ENCODE measurements around the gene TMTC3.
A peak's percentile ranks its signal among the peaks of the same experiment; 100 is the strongest.
"Not testable (repeated sequence)": the region's sequence is repeated elsewhere in the genome, so short reads cannot be mapped to it uniquely, and the experiment has no call there.

TMTC3 gene

DNA sequence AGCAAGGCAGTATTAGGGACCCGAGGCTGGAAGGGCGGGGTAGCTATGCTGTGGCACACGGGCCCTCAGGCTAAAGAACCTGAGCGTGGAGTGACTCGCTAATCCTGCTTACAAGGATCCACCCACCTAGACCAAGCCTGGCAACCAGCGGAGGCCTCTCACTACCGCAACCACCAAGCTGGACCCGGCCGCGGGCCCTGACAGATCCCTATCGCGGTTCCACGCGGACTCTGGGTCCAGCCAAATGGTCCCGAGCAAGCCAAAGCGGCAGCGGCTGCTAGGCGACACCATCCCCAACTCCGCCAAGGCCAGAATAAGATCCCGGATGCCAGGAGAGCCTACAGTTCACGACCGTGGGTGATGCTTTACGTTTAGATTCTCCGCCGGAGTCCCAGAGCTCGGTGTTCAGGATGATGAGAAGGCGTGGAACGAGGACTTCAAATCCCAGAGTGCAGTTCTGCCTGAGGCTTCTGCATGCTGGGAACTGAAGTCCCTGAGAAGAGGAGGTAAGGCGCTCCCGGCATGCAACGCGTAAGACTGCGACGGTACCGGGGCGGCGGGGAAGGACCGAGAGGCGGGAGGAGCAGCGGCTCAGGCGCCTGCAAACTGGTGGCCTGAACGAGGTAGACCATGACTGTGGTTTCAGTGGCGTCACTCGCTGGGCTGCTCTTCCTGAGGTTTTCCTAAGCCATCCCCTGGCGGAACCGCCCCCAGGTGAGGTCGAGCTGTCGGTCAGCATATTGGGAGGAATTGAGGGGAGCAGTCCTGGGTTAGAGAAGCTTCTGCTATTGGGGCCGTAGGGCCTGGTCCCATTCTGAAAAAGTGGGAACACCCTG is at the start of gene TMTC3, which contains the start of gene CEP290:
Gene TMTC3, plus strand, starts transcription at position 534 of the 836 bp plus-strand sequence. CDS start 6,009 bp downstream, outside the sequence.
Gene CEP290, minus strand, starts transcription at position 315 of the 836 bp plus-strand sequence. CDS start 781 bp downstream, outside the sequence.
- DNase-seq (ENCODE audit: low spot score): peak; percentile 89

DNA sequence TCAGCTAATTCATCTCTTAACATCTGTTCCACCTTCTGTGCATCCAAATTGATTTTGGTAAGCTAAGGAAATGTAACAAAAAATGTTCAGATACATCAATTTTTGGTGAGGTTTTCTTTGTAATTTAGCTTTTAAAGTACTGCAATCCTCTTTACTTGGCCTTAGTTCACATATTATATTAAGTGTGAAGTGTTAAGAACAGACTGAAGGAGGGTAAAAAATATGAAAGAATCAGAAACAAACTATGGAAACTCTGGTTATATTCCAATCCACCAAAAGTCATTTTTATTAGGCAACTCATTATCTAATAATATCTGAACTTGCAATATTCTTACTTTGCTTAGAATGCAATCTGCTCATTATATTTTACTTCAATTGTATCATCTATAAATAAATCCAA is 49.3 kb upstream of the TMTC3 start:
- DNase-seq (ENCODE audit: low spot score): no peak

DNA sequence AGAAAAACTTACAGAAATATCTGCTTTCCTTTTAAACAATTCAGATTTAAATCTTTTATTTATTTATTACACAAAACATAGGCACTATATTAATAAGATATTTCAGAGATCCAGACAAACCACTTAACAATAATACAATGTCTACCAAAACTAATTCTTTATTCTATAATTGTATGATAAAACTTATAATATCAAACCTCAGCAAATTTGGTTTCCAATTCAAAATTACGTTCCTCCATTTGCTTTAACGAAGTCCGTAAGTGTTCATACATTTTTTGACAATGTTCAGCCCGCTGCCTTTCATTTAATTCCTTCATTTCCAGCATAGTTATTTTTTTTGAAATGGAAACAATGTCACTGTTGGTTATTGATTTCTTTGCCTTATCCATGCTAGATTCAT is 48.5 kb upstream of the TMTC3 start:
- DNase-seq (ENCODE audit: low spot score): no peak

DNA sequence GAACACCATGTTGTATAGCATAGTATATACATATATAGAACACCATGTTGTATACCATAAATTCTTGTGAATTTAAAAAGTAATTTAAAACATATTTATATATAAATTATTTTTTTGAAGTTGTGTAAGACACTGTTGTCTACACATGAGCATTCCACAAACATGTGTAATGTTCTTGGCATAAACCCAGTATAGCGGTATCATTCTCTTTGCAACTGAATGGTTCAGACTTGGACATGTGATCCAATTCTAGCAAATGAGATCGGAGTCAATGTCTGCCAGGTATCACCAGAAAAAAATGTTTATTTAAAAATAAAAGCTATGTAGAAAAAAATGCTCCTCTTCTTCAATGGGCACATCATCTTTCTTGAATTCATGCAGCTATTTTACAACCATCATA is 34.1 kb upstream of the TMTC3 start:
- no peak for DNase-seq (ENCODE audit: low spot score)

DNA sequence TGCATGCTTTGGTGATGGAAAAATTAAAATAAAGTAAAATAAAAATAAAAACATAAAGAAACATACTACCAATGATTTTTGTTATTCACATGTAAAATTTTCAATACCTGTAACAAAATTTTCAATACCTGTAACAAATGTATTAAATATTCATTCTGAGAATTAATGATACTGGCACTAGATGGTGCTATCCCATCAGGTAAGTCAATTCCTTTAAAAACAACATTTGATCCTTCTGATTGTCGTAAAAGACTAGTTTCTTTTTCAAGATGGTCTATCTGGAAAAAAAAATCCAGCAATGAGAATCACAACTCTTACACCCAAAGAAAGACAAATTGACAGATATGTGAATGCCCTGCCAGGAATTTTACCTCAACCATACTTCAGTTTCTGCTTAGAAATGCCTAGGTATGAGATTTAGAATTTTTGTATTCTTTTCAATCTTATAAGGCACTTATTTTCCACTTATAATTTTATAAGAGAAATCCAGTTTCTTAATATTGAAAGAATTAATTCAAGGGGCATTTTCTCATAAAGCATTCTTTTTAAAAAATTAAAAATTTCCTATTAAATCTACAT is 30.9 kb upstream of the TMTC3 start:
- peak; percentile 11 for DNase-seq (ENCODE audit: low spot score)

DNA sequence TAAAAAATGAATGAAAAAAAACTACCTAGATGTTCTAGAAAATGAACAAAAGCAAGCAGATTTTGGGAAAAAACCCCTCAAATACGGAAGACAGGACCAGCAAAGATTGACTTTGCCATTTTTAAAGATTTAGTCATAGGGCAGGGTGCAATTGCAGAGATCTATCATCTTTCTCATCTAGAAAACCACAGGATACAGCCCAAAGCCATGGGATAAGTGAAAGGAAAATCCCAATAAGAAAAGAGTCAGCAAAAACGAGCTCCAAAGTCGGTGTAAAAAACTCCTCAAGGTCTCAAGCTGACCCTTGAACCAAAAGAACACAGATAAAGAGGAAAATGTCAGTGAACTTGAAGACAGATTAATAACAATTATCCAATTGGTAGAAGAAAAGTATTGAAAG is 28.2 kb upstream of the TMTC3 start:
- DNase-seq (ENCODE audit: low spot score): no peak

DNA sequence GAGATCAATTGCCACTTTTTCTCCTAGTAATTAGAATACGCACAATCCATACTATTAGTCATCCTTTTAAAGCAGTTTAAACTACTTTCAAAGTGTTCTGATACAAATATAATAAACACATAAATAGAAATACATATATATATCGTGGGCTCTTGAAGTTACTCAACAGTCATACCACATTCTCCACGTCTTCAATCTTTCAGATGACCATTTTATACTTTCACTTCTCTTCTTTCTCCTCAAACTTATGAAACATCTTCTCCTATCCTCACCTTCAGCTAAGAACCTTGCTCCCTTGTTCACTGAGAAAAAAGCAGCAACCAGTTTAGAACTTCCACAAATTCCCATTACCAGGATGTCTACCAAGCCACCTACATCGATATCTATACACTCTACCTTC is 19.4 kb upstream of the TMTC3 start:
- DNase-seq (ENCODE audit: low spot score): no peak

DNA sequence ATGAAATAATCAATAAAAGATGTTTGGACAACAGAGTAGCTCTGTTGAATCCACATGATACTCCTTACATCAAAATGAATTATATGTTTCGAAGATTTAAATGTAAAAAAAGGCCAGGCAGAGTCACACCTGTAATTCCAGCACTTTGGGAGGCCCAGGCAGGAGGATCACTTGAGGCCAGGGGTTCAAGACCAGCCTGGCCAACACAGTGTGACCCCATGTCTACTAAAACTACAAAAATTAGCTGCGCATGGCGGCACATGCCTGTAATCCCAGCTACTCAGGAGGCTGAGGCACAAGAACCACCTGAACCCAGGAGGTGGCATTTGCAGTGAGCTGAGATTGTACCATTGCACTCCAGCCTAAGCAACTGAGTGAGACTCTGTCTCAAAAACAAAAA is 15.0 kb upstream of the TMTC3 start:
- no peak for DNase-seq (ENCODE audit: low spot score)

DNA sequence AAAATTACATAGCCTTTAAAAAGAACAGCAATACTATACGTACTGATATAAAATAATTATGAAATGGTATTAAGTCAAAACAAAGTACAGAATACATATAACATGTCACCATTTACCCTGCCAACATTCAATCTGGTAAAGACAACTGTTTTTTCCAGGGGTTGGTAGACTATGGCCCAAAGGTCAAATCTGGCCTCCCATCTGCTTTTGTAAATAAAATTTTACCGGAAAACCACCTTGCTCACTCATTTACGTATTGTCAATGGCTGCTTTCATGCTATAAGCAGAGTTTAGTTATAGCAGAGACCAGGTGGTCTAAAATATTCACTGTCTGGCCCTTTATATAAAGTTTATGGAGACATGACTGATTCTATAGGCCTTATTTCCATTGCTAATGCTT is 14.3 kb upstream of the TMTC3 start:
- DNase-seq (ENCODE audit: low spot score): no peak

DNA sequence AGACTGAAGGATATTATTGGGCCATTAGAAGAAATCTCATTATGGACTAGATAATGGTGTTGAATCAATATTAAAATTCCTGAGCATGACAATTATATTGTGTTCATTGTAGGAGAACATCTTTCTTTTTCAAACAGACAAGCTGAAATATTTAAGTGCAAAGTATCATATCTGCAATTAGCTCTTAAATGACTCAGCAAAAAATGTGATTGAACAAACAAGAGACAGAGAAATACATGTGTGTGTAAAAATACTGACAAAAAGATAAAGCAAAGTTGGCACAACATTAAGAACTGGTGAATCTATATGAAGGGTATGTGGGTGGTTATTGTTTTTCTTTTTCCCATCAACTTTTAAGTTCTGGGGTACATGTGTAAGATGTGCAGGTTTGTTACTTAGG is 9.7 kb upstream of the TMTC3 start:
- DNase-seq (ENCODE audit: low spot score): no peak

DNA sequence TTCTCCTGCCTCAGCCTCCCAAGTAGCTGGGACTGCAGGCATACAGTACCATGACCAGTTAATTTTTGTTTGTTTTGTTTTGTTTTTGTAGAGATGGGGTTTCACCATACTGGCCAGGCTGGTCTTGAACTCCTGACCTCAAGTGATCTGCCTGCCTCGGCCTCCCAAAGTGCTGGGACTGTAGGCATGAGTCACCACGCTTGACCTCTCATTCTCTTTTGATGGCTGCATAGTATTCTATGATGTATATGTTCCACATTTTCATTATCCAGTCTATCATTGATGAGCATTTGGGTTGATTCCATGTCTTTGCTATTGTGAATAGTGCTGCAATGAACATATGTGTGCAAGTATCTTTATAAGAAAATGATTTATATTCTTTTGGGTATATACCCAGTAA is 8.9 kb upstream of the TMTC3 start:
- not testable (repeated sequence) for DNase-seq (ENCODE audit: low spot score)

DNA sequence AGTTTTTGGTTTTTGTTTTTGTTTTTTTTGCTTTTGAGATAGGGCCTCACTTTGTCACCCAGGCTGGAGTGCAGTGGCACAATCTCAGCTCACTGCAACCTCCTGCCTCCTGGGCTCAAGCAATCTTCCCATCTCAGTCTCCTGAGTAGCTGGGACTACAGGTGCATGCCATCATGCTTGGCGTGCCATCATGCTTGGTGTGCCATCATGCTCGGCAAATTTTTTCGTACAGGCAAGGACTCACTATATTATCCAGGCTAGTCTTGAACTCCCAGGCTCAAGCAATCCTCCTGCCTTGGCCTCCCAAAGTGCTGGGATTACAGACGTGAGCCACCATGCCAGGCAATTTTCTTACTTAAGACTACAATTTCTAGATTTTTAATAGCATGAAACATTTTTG is 2.4 kb upstream of the TMTC3 start:
- not testable (repeated sequence) for DNase-seq (ENCODE audit: low spot score)

DNA sequence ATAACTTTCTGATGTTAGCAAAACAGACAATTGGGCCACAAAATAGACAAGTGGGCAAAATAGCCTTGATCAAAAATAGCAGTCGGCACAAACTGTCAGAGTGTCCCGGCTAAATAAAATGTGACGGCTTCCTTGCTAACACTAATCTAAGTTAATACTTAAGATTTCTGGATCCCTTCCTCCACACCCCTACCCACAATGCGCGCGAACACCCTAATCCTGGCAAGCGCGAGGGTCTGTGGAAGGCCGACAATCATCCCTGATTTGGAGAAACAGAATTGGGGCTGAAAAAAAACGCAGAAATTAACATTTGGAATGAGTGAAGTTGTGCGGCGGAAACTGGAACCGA is 708 bp upstream of the TMTC3 start:
- no peak for DNase-seq (ENCODE audit: low spot score)

DNA sequence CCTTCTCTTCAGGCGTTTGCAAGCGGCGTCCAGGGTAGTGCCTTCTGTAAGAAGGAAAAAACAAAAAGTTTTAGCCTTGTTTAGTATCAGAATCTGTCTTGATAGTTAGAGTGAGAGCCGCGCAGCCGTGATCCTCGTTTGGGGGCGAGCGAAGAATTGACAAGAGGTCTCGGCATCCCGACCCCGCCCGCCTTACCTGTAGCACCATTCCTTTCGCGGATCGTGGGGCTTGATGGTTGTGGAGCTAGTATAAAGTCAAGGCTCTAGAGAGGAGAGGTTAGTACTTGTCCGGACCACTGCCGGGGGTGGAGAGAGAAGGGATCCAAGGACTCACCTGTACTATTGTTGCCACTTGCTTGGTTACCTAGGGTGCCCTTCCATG is 494 bp downstream of the TMTC3 start:
- DNase-seq (ENCODE audit: low spot score): peak; percentile 41

DNA sequence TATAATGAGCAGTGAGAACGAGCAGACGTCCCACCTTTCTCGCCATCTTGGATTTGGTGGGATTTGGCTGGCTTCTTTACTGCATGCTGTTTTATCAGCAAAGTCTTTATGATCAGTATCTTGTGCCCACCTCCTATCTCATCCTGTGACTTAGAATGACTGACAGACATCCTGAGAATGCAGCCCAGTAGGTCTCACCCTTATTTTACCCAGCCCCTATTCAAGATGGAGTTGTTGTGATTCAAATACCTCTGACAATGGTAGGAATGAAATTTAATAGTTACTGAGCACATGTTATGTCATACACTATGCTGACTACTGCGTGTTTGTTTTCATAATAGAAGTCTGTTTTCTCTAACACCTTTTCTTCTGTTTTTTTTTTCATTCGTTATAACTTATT is 1.9 kb downstream of the TMTC3 start:
- no peak for DNase-seq (ENCODE audit: low spot score)

DNA sequence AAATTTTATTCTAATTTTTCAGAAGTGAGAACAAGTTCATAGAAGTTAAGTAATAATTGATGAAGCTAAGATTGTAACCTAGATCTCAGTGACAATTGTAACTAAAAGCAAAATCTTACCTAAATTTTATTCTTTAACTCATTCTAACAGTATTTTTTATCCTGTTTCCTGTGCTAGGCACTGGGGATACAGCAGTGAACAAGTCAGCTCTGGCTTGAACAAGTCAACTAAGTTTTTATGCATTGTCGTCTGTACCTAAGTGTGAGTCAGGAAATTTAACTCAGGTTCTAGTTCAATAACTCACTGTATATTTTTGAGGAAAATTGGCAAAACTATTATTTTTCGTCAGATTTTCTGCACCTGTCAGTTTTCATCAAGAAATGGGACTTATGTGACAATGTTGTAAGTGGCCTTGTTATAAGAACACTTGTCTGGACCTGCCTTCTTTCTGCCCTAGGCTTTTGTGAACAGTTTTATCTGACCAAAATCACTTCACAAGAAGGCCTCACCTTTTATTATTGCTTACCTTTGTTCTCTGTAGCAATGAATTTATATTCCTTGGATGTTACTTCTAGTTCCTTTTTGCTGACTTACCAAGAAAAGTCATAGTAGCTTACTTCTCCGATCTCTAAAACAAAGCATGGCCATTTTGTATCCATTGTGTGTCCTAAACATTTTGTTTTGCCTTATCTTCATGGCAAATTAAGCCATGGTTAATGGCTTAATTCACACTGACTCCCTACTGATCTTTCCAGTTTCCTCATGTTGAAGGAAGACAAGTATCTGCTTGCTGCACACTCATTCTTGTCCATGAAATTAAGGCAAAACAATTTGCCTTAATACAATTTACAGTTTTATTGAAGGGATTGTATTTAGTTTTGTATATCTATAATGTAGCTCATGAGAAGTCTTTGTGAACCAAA is 2.7 kb downstream of the TMTC3 start:
- no peak for DNase-seq (ENCODE audit: low spot score)

DNA sequence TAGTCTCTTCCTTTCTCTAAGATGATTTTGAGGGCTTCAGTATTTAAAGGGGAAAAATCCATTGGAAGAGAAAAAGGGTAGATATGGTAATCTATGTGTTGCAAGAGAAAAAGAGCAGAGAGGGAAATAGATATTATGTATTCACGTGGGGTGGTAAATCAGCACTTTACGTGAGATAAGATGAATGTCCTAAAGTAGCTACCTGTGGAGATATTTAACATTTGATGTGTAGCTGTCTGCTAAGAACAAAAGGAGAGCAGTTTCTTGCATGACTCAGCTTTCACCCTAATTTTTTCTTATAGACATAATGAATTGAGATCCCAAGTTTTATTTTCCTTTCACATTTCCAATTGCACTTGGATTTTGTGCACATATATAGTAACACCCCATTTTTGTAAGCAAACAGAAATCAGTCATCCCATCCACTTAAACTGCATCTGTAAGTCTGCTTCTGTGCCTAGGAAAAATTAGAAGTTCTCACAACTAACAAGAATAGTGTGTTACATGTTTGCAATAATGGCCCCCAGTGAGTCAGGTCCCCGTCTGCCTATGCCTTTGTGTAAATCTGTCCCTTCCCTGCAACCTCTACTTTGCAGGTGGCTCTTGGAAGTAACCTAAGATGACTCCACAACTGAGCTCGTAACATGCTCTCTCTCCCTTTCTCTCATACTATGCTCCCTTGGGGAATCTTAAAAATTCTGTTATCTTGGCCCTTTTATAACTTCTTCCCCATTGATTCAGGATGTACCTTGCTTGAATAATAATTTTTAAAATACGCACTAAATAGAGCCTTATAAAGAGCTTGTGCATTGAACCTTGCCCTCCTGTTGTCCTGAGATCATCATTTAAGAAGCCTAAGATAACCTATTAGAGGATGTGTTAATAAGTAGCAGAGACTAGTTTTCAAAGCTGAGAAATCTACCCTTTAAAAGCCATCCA is 3.7 kb downstream of the TMTC3 start:
- no peak for DNase-seq (ENCODE audit: low spot score)

DNA sequence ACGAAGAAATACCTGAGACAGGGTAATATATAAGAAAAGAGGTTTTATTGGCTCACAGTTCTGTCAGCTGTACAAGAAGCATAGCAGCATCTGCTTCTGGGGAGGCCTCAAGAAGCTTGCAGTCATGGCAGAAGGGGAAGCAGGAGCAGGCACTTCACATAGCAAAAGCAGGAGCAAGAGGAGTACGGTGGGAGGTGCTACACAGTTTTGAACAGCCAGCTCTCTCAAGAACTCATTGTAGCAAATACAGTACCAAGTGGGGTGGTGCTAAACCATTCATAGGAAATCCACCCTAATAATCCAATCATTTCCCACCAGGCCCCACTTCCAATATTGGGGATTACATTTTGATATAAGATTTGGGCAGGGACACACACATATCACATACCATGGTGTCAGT is 8.0 kb downstream of the TMTC3 start:
- DNase-seq (ENCODE audit: low spot score): no peak

DNA sequence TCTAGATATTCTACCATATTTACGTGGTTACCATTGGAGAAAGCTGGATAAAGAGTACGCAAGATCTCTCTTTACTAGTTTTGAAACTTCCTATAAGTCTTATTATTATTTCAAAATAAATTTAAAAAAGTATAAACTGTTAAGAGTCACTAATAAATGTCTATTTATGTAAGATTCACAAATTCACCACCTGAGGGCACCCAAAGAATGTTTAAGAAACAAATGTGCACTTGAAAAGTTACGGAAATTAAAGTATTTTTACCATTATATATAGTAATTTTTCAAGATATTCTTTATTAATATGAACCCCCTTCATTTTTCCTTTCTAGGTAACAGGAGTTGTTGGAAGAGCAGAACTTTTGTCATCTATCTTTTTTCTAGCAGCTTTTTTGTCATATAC is 11.9 kb downstream of the TMTC3 start:
- no peak for DNase-seq (ENCODE audit: low spot score)

DNA sequence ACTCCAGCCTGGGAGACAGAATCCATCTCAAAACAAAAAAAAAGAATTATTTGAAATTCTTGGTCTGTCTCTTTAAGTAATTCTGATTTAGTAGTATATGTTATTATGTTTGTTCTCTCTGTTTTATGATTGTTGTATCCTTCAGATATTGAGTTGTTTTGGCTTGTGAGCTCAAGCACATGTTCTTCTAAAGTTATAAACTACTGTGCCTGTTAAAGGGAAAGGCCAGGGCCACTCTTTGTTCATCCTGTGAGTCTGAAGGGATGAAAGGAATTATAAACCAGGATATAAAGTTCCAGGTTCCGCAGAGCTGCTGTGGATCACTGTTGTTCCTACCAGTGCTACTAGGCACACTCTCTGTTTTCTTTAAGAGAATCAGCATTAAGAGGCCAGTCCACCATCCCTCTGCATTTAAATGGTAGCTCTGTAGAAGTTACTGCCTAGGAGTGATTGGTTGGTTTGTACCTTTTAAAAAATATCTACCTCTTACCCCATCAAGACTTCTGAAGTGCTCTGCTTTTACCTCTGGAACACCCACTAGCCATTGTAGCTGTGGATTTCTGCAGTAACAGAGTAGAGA is 14.1 kb downstream of the TMTC3 start:
- DNase-seq (ENCODE audit: low spot score): no peak

DNA sequence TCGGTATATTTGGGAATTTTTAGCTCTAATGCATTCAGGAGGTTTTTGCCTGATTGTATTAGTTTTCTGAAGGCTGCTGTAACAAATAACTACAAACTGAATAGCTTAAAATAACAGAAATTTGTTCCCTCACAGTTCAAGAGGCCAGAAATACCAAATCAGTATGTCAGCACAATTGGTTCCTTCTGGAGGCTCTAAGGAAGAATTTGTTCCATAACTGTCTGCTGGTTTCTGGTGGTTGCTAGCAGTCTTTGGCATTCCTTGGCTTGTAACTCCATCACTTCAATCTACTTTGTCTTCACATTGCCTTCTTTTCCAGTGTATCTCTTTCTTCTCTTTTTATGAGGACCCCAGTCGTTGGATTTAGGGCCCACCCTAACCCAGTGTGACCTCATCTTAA is 21.3 kb downstream of the TMTC3 start:
- no peak for DNase-seq (ENCODE audit: low spot score)

Data from D341Med (cell line).